Neural cell (in vitro differentiated cells): Measurements from ENCODE around the gene GYPC. TPM values are rescaled to one million over a fixed set of nuclear protein-coding genes. Genes with fewer than 3 reads are reported as not detected.

ENCODE experiments used
- H2AFZ ChIP-seq: fragments of 200-600, 300-800 bp; sonication (generic), shearing (Covaris generic); 2 replicates; pipeline ENCODE4 v1.6.0; 2014; ENCODE audit warnings: low read depth, mild to moderate bottlenecking, antibody characterized with exemption, low read length, moderate library complexity
- H3F3A ChIP-seq: fragments of 200-600 bp; shearing (Covaris generic); 2 replicates; pipeline ENCODE4 v1.6.1; 2016; ENCODE audit warnings: mild to moderate bottlenecking, moderate library complexity, mixed read lengths, antibody characterized with exemption, low read length; ENCODE audit not compliant: insufficient read depth, poor library complexity, severe bottlenecking
- H3K27ac ChIP-seq: fragments of 200-600, 300-800 bp; sonication (generic), shearing (Covaris generic); 2 replicates; pipeline ENCODE4 v1.5.1; 2014; ENCODE audit warnings: mild to moderate bottlenecking, low read length, moderate library complexity
- H3K27me3 ChIP-seq: fragments of 300-800, 200-600 bp; sonication (generic), shearing (Covaris generic); 2 replicates; pipeline ENCODE4 v1.6.0; 2014; ENCODE audit warnings: mild to moderate bottlenecking, low read depth, low read length, moderate library complexity; ENCODE audit not compliant: insufficient read depth
- H3K36me3 ChIP-seq: fragments of 300-800, 200-600 bp; sonication (generic), shearing (Covaris generic); 2 replicates; pipeline ENCODE4 v1.5.1; 2014; ENCODE audit warnings: mild to moderate bottlenecking, antibody characterized with exemption, low read length, moderate library complexity; ENCODE audit not compliant: insufficient read depth
- H3K4me2 ChIP-seq: fragments of 300-800, 200-600 bp; sonication (generic), shearing (Covaris generic); 2 replicates; pipeline ENCODE4 v1.6.0; 2014; ENCODE audit warnings: mild to moderate bottlenecking, low read length
- H3K4me3 ChIP-seq: fragments of 300-800, 200-600 bp; sonication (generic), shearing (Covaris generic); 2 replicates; pipeline ENCODE4 v1.5.1; 2014; ENCODE audit warnings: mild to moderate bottlenecking, low read length, moderate library complexity
- H3K79me2 ChIP-seq: fragments of 200-600 bp; shearing (Covaris generic); replicated peaks from 2 replicates; pipeline ENCODE4 v1.6.0; 2014; ENCODE audit warnings: mild to moderate bottlenecking, low read length, moderate library complexity; ENCODE audit not compliant: insufficient read depth
- H3K9ac ChIP-seq: fragments of 300-800, 200-600 bp; sonication (generic), shearing (Covaris generic); 2 replicates; pipeline ENCODE4 v1.6.1; 2016; ENCODE audit warnings: mild to moderate bottlenecking, low read length, mixed read lengths
- H3K9me2 ChIP-seq: fragments of 200-600 bp; shearing (Covaris generic); 2 replicates; pipeline ENCODE4 v1.6.1; 2016; ENCODE audit warnings: mild to moderate bottlenecking, low read length, mixed read lengths; ENCODE audit not compliant: insufficient read depth
- H3K9me3 ChIP-seq: fragments of 200-600, 300-800 bp; sonication (generic), shearing (Covaris generic); 2 replicates; pipeline ENCODE4 v1.6.1; 2016; ENCODE audit warnings: mild to moderate bottlenecking, mixed run types, low read length, moderate library complexity, mixed read lengths
- H4K20me1 ChIP-seq: fragments of 200-600 bp; shearing (Covaris generic); 2 replicates; pipeline ENCODE4 v1.6.1; 2016; ENCODE audit warnings: mild to moderate bottlenecking, mixed run types; ENCODE audit not compliant: insufficient read depth
- CTCF ChIP-seq: fragments of 450-650 bp; IDR thresholded peaks from 2 replicates; pipeline ENCODE4 v1.5.1; 2014; ENCODE audit warnings: antibody characterized with exemption, mild to moderate bottlenecking, moderate library complexity; ENCODE audit not compliant: poor library complexity, severe bottlenecking
- EP300 ChIP-seq: fragments of 450-650 bp; conservative IDR thresholded peaks from 2 replicates; pipeline ENCODE4 v1.6.1; 2014; ENCODE audit warnings: antibody characterized with exemption, mild to moderate bottlenecking, moderate library complexity; ENCODE audit not compliant: poor library complexity, severe bottlenecking
- EZH2 ChIP-seq: fragments of 200-600, 300-800 bp; shearing (Covaris generic), sonication (generic); IDR thresholded peaks from 2 replicates; pipeline ENCODE4 v1.6.1; 2014; ENCODE audit warnings: antibody characterized with exemption, low read length, borderline replicate concordance, mild to moderate bottlenecking; ENCODE audit not compliant: insufficient read depth, poor library complexity, severe bottlenecking
- MXI1 ChIP-seq: fragments of 450-650 bp; conservative IDR thresholded peaks from 2 replicates; pipeline ENCODE4 v1.6.1; 2014; ENCODE audit warnings: antibody characterized with exemption, mild to moderate bottlenecking; ENCODE audit not compliant: poor library complexity, severe bottlenecking
- POLR2AphosphoS5 ChIP-seq: IDR thresholded peaks from 2 replicates; pipeline ENCODE4 v1.6.1; 2012
- RAD21 ChIP-seq: fragments of 450-650 bp; conservative IDR thresholded peaks from 2 replicates; pipeline ENCODE4 v1.6.1; 2014; ENCODE audit warnings: antibody characterized with exemption, mild to moderate bottlenecking, moderate library complexity
- REST ChIP-seq: IDR thresholded peaks from 2 replicates; pipeline ENCODE4 v1.6.1; 2012; ENCODE audit warnings: borderline replicate concordance
- SMC3 ChIP-seq: fragments of 450-650 bp; conservative IDR thresholded peaks from 2 replicates; pipeline ENCODE4 v1.6.1; 2014; ENCODE audit warnings: antibody characterized with exemption, mild to moderate bottlenecking, moderate library complexity; ENCODE audit not compliant: poor library complexity
- TAF1 ChIP-seq: IDR thresholded peaks from 2 replicates; pipeline ENCODE4 v1.6.1; 2012; ENCODE audit warnings: low read depth
- polyA plus RNA-seq: library from polyadenylated mRNA; depleted of rRNA; stranded (reverse); fragments of >200 nt; gene quantifications from 2 replicates; pipeline ENCODE4 v1.2.3, GENCODE V29; 2014

Gene GYPC
- polyA plus RNA-seq, 1 donor from 2014 or later = 0.40 TPM

- Histone ChIP-seq H3K4me3 (no peak overlapping the region), H3K27ac (no peak overlapping the region), H3K9ac (no peak overlapping the region), H3K9me3 (no peaks in the 10 kb centered on the region), H3K27me3 (no peaks in the 10 kb centered on the region), H3K4me2 (no peak overlapping the region), H3K79me2 (no peaks in the 10 kb centered on the region), H3K9me2 (no peaks in the 10 kb centered on the region), H4K20me1 (no peaks in the 10 kb centered on the region), H3F3A (no peaks in the 10 kb centered on the region), H2AFZ (no peak overlapping the region), H3K36me3 (no peaks in the 10 kb centered on the region)
- TF ChIP-seq SMC3 = no peak
- no peak for TF ChIP-seq POLR2AphosphoS5
- TF ChIP-seq EZH2 = no peak
- no peak for TF ChIP-seq TAF1
- TF ChIP-seq CTCF = no peak
- no peak for TF ChIP-seq EP300
- no peak for TF ChIP-seq RAD21
- no peak for TF ChIP-seq REST
- TF ChIP-seq MXI1 = no peak
Observed at GRCh38 chr2:126731353-126731752, 75.4 kb downstream of the GYPC start.

GRCh38 chr2:126732682-126733245, 76.8 kb downstream of the GYPC start:
- Histone ChIP-seq H3K79me2 (no peaks in the 10 kb centered on the region), H3K9ac (no peak overlapping the region), H3K9me3 (no peaks in the 10 kb centered on the region), H4K20me1 (no peaks in the 10 kb centered on the region), H3K4me2 (no peak overlapping the region), H2AFZ (no peak overlapping the region), H3F3A (no peaks in the 10 kb centered on the region), H3K9me2 (no peaks in the 10 kb centered on the region), H3K4me3 (no peak overlapping the region), H3K36me3 (no peaks in the 10 kb centered on the region), H3K27ac (no peak overlapping the region), H3K27me3 (no peaks in the 10 kb centered on the region)
- TF ChIP-seq TAF1 (no peak), SMC3 (no peak), REST (no peak), EP300 (no peak), MXI1 (no peak), EZH2 (no peak), RAD21 (no peak), POLR2AphosphoS5 (no peak), CTCF (no peak)
